SU-DHL-6 (cell line): ENCODE measurements around the gene MAP7D2.

Source experiments
- H2AFZ ChIP-seq: fragments of 200-600 bp; sonication (generic); 2 replicates; pipeline ENCODE4 v1.6.1; 2014; ENCODE audit warnings: low read depth, mild to moderate bottlenecking, moderate library complexity, mixed read lengths, antibody characterized with exemption, low read length; ENCODE audit not compliant: severe bottlenecking
- H3F3A ChIP-seq: fragments of 200-600 bp; shearing (Covaris generic); 2 replicates; pipeline ENCODE4 v1.6.0; 2016; ENCODE audit warnings: antibody characterized with exemption, mild to moderate bottlenecking; ENCODE audit not compliant: insufficient read depth
- H3K27ac ChIP-seq: fragments of 200-600 bp; sonication (generic); 2 replicates; pipeline ENCODE4 v1.5.1; 2016; ENCODE audit warnings: low read depth, mild to moderate bottlenecking, low read length, moderate library complexity, mixed read lengths
- H3K27me3 ChIP-seq: fragments of 200-600 bp; sonication (generic), shearing (Covaris generic); 2 replicates; pipeline ENCODE4 v1.6.0; 2014; ENCODE audit warnings: mild to moderate bottlenecking, low read length
- H3K36me3 ChIP-seq: fragments of 200-600 bp; sonication (generic); 2 replicates; pipeline ENCODE4 v1.6.1; 2014; ENCODE audit warnings: mild to moderate bottlenecking, low read length, mixed read lengths
- H3K4me2 ChIP-seq: fragments of 300-600, 200-600 bp; shearing (Covaris generic), sonication (generic); 2 replicates; pipeline ENCODE4 v1.6.0; 2014; ENCODE audit warnings: low read length, low read depth, mild to moderate bottlenecking; ENCODE audit not compliant: poor library complexity, severe bottlenecking
- H3K4me3 ChIP-seq: fragments of 200-600 bp; sonication (generic); 2 replicates; pipeline ENCODE4 v1.5.1; 2014; ENCODE audit warnings: antibody characterized with exemption, low read length, mild to moderate bottlenecking, mixed read lengths; ENCODE audit not compliant: insufficient read depth, poor library complexity, severe bottlenecking
- H3K79me2 ChIP-seq: fragments of 200-600 bp; sonication (generic); 2 replicates; pipeline ENCODE4 v1.6.1; 2014; ENCODE audit warnings: mild to moderate bottlenecking, low read length, moderate library complexity; ENCODE audit not compliant: insufficient read depth
- H3K9ac ChIP-seq: fragments of 200-600 bp; sonication (generic); 2 replicates; pipeline ENCODE4 v1.7.0; 2014; ENCODE audit warnings: mild to moderate bottlenecking, low read length
- H3K9me2 ChIP-seq: fragments of 200-600 bp; sonication (generic); replicated peaks from 2 replicates; pipeline ENCODE4 v1.6.1; 2014; ENCODE audit warnings: low read length; ENCODE audit not compliant: insufficient read depth
- H3K9me3 ChIP-seq: fragments of 200-600 bp; sonication (generic); 2 replicates; pipeline ENCODE4 v1.6.1; 2014; ENCODE audit warnings: low read length, mixed read lengths; ENCODE audit not compliant: insufficient read depth
- H4K20me1 ChIP-seq: fragments of 200-600 bp; sonication (generic); 2 replicates; pipeline ENCODE4 v1.6.1; 2014; ENCODE audit warnings: low read depth, mild to moderate bottlenecking, antibody characterized with exemption, low read length, moderate library complexity, mixed read lengths
- CTCF ChIP-seq: fragments of 200-600 bp; sonication (generic); IDR thresholded peaks from one replicate; pipeline ENCODE4 v1.5.1; 2017; ENCODE audit warnings: antibody characterized with exemption, mild to moderate bottlenecking, low read length, moderate library complexity; ENCODE audit not compliant: insufficient read depth, poor library complexity, severe bottlenecking
- EZH2phosphoT487 ChIP-seq: fragments of 200-600 bp; sonication (generic), shearing (Covaris generic); conservative IDR thresholded peaks from 2 replicates; pipeline ENCODE4 v1.6.1; 2018; ENCODE audit warnings: mild to moderate bottlenecking, antibody characterized with exemption, low read length, moderate library complexity, mixed read lengths

Gene MAP7D2

GRCh38 chrX:19990151-19990555 lies 126.6 kb downstream of the MAP7D2 start:
- no peaks in the 10 kb centered on the region for H4K20me1 ChIP-seq
- H3K9me2 ChIP-seq: no peaks in the 10 kb centered on the region
- H2AFZ ChIP-seq: no peak overlapping the region
- peak overlapping the region; percentile 71 for H3K4me3 ChIP-seq
- no peak for TF ChIP-seq EZH2phosphoT487
- TF ChIP-seq CTCF: no peak
- H3F3A ChIP-seq: no peaks in the 10 kb centered on the region
- no peak overlapping the region for H3K27ac ChIP-seq
- H3K9ac ChIP-seq: peak overlapping the region; percentile 64
- no peaks in the 10 kb centered on the region for H3K9me3 ChIP-seq
- no peaks in the 10 kb centered on the region for H3K36me3 ChIP-seq
- peaks cover 4% of the 10 kb centered on the region; the same call in 1 of the 2 replicates for H3K79me2 ChIP-seq
- H3K4me2 ChIP-seq: peak overlapping the region; percentile 74
- no peaks in the 10 kb centered on the region for H3K27me3 ChIP-seq

- Histone ChIP-seq H3K9ac (no peak overlapping the region), H2AFZ (no peak overlapping the region), H3K27ac (no peak overlapping the region), H3F3A (no peaks in the 10 kb centered on the region), H3K4me3 (no peak overlapping the region), H3K36me3 (no peaks in the 10 kb centered on the region), H4K20me1 (no peaks in the 10 kb centered on the region), H3K79me2 (peaks cover 4% of the 10 kb centered on the region; the same call in 1 of the 2 replicates), H3K4me2 (no peak overlapping the region), H3K9me3 (no peaks in the 10 kb centered on the region), H3K9me2 (no peaks in the 10 kb centered on the region), H3K27me3 (no peaks in the 10 kb centered on the region)
- TF ChIP-seq CTCF (no peak), EZH2phosphoT487 (no peak)
Measured at GRCh38 chrX:19987856-19988255, 128.9 kb downstream of the MAP7D2 start.

GRCh38 chrX:19986531-19986930 lies 130.2 kb downstream of the MAP7D2 start:
- no peaks in the 10 kb centered on the region for H3K36me3 ChIP-seq
- H3K79me2 ChIP-seq: peaks cover 4% of the 10 kb centered on the region; the same call in 1 of the 2 replicates
- no peaks in the 10 kb centered on the region for H3K9me2 ChIP-seq
- H4K20me1 ChIP-seq: no peaks in the 10 kb centered on the region
- no peaks in the 10 kb centered on the region for H3K27me3 ChIP-seq
- H3K9ac ChIP-seq: no peak overlapping the region
- no peaks in the 10 kb centered on the region for H3K9me3 ChIP-seq
- H3K4me2 ChIP-seq: no peak overlapping the region
- no peaks in the 10 kb centered on the region for H3F3A ChIP-seq
- TF ChIP-seq CTCF (no peak), EZH2phosphoT487 (no peak)
- no peak overlapping the region for H3K27ac ChIP-seq
- H2AFZ ChIP-seq: no peak overlapping the region
- H3K4me3 ChIP-seq: no peak overlapping the region

- no peak overlapping the region for H2AFZ ChIP-seq
- H3K9me2 ChIP-seq: no peaks in the 10 kb centered on the region
- no peak for TF ChIP-seq EZH2phosphoT487
- TF ChIP-seq CTCF: no peak
- H3K79me2 ChIP-seq: no peaks in the 10 kb centered on the region
- no peak overlapping the region for H3K27ac ChIP-seq
- no peak overlapping the region for H3K4me3 ChIP-seq
- no peaks in the 10 kb centered on the region for H3K27me3 ChIP-seq
- no peaks in the 10 kb centered on the region for H3F3A ChIP-seq
- H3K4me2 ChIP-seq: no peak overlapping the region
- no peaks in the 10 kb centered on the region for H3K9me3 ChIP-seq
- no peaks in the 10 kb centered on the region for H4K20me1 ChIP-seq
- H3K9ac ChIP-seq: no peak overlapping the region
- no peaks in the 10 kb centered on the region for H3K36me3 ChIP-seq
Measured at GRCh38 chrX:19981947-19982346, 134.8 kb downstream of the MAP7D2 start.
